Mesodermal cell (in vitro differentiated cells): ENCODE data around the gene SFTPA2.
"Not testable (repeated sequence)": the region's sequence is repeated elsewhere in the genome, so short reads cannot be mapped to it uniquely, and the experiment has no call there.

Experiments used
- H3K27ac ChIP-seq: 2 replicates; pipeline ENCODE4 v1.7.0; 2013; ENCODE audit warnings: mild to moderate bottlenecking, low read depth, low read length, moderate library complexity; ENCODE audit not compliant: severe bottlenecking
- H3K36me3 ChIP-seq: 2 replicates; pipeline ENCODE4 v1.7.1; 2013; ENCODE audit warnings: mild to moderate bottlenecking, low read length, moderate library complexity; ENCODE audit not compliant: control insufficient read depth, insufficient read depth
- H3K4me1 ChIP-seq: one replicate; pipeline ENCODE4 v1.7.1; 2013; ENCODE audit warnings: mild to moderate bottlenecking, low read length; ENCODE audit not compliant: insufficient read depth, control insufficient read depth, poor library complexity, severe bottlenecking
- H3K4me3 ChIP-seq: 2 replicates; pipeline ENCODE4 v1.7.0; 2013; ENCODE audit warnings: low read length, control low read depth, mild to moderate bottlenecking; ENCODE audit not compliant: insufficient read depth, poor library complexity, severe bottlenecking; ENCODE audit errors: extremely low read depth
- H3K9me3 ChIP-seq: 2 replicates; pipeline ENCODE4 v1.7.1; 2013; ENCODE audit warnings: mild to moderate bottlenecking, low read length, moderate library complexity; ENCODE audit not compliant: control insufficient read depth
- WGBS, 2 experiments: methylation state at CpG; one replicate each; pipeline ENCODE4 v1.1.5; 2013; ENCODE audit warnings: missing lambda C conversion rate in 2 of 2; ENCODE audit not compliant: insufficient coverage in 2 of 2; 5-methylcytosine and 5-hydroxymethylcytosine counted together

Gene SFTPA2

DNA sequence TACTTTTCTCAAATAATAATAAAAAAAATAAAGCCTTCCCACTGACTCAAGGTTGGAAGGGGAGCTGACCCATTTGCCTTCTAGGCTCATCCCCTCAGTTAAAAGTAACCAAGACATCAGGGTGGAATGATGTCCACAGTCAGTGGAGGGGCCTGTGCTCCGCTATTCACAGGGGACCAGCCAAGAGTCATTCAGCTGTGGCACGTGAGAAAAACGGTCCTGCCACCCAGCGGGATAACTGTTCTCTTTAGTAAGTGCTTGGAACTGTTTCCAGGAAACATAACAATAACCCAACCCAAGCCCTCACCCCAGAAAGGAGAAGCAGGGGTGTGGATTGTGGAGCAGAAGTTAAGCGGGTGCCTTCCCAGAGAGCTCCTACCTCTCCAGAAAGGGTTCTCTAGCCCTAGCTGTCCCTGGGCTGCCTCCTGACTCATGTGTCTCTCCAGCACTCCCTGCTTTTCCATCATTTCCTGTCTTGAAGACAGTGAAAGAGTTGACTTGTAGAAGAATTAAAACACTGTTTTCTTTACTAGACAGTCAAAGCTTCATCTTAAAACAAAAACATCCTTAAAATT, 50.2 kb downstream of the SFTPA2 start:
- H3K4me3 ChIP-seq, H3K36me3 ChIP-seq, H3K4me1 ChIP-seq, H3K9me3 ChIP-seq, H3K27ac ChIP-seq: not testable (repeated sequence)
- no CpG with 5 or more reads among the region's 5 CpGs for WGBS, 2 experiments

DNA sequence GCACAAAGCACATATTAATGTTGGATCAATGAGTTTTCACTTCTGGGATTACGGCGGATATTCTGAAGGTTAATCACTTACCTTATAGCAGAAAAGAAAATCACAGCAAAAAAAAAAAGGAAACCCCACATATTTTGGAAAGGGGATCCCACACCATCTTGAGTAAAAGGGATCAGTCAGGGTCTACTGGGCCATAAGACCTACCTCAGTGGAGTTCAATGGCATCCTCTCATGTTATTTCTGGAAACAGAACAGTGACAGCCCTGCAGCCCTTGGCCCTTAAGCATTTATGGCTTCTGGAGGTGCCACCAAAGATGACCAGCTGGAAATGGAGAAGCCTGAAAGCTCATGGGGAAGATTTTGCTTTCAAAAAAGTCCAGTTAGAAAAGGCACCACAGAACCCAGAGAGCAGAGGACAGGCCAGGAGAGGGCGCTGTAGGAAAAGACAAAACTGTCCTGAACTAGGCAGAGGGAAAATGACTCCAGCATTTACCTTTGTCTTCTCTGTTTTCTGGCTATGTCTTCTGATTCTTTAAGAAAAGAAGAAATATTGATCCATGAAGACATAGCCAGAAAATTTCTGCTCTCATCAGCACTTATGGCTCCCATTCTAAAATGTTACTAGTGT, 50.8 kb downstream of the SFTPA2 start:
- not testable (repeated sequence) for H3K9me3 ChIP-seq, H3K36me3 ChIP-seq, H3K27ac ChIP-seq, H3K4me1 ChIP-seq, H3K4me3 ChIP-seq
- no CpG with 5 or more reads among the region's 3 CpGs for WGBS, 2 experiments

DNA sequence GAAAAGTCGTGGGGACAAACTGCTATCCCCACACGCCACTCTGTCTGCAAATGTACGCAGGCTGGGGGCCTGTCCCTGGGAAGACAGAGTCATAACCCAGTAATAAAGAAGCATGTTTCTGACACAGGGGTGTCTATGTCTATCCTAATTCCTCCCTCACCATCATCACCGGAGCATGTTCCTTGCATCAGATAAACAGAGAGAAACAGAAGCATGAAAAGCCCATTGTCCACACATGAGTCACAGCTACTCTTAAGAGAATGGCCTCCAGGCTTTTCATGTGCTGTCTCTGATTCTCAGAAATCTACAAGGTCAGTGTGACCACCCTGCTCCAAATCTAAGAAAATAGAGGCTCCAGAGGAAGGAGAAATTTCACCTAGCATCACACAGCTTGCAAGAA, 52.0 kb downstream of the SFTPA2 start:
- 50 to 88% methylated on average over 1 to 2 of the region's 4 CpGs for WGBS, 2 experiments
- not testable (repeated sequence) for H3K27ac ChIP-seq, H3K9me3 ChIP-seq, H3K36me3 ChIP-seq, H3K4me3 ChIP-seq, H3K4me1 ChIP-seq

DNA sequence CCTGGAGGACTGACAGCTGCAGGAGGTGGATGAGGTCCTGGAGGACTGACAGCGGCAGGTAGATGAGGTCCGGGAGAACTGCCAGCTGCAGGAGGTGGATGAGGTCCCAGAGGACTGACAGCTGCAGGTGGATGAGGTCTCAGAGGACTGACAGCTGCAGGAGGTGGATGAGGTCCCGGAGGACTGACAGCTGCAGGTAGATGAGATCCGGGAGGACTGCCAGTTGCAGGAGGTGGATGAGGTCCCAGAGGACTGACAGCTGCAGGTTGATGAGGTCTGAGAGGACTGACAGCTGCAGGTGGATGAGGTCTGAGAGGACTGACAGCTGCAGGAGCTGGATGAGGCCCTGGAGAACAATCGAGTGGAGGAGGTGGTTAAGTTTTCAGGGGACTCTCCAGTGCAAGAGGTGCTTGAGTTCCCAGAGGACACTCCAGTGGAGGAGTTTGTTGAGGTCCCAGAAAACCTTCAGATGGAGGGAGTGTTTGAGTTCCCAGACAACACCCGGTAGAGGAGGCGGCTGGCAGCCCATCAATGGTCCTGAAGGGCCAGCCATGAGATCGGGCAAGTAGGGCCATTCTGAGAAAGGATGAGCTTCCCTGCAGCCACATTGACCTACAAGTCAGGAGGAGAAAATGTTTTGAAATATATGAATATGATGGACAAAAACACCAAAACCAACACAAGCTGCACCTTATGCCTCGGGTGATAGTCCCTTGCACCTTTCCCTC, 52.6 kb downstream of the SFTPA2 start:
- 83 to 93% methylated on average over 6 of the region's 9 CpGs for WGBS, 2 experiments
- no peaks in the 10 kb centered on the region for H3K36me3 ChIP-seq

More for the DNA sequence above, 52.6 kb downstream of the SFTPA2 start:
- H3K27ac ChIP-seq, result no peak overlapping the region
- peaks cover 4% of the 10 kb centered on the region for H3K4me1 ChIP-seq
- no peak overlapping the region for H3K4me3 ChIP-seq
- H3K9me3 ChIP-seq, result no peaks in the 10 kb centered on the region
